TTC549 (cell line): Measurements from ENCODE around the gene FAM131A.

Source experiments
- FAIRE-seq: peaks from 2 replicates; lab custom pipeline; 2012; peaks lifted over from hg19 to GRCh38; lab: Jason Lieb, UNC

The FAM131A gene

GRCh38 chr3:184357248-184358123, 20.1 kb downstream of the FAM131A start:
- FAIRE-seq, result no peak

GRCh38 chr3:184358124-184358767, 20.8 kb downstream of the FAM131A start:
- FAIRE-seq, result no peak

GRCh38 chr3:184358921-184359350, 21.5 kb downstream of the FAM131A start:
- no peak for FAIRE-seq

- FAIRE-seq, result no peak
Measured at GRCh38 chr3:184359610-184360009, 22.2 kb downstream of the FAM131A start.

GRCh38 chr3:184360070-184360928, 22.9 kb downstream of the FAM131A start:
- FAIRE-seq, result no peak

- FAIRE-seq, result no peak
Measured at GRCh38 chr3:184360929-184361531, 23.6 kb downstream of the FAM131A start.

GRCh38 chr3:184361532-184361931, 24.1 kb downstream of the FAM131A start, which contains the start of the genes CLCN2 and POLR2H:
TSS of gene CLCN2 (minus strand) at chr3:184361605. CDS start at chr3:184361479, 126 bp downstream.
TSS of gene POLR2H (plus strand) at chr3:184361710. CDS start at chr3:184363493, 1,783 bp downstream.
- FAIRE-seq, result no peak

- FAIRE-seq, result no peak
Measured at GRCh38 chr3:184361932-184362667, 24.7 kb downstream of the FAM131A start.

- peak; percentile 85 for FAIRE-seq
Measured at GRCh38 chr3:184362668-184363546, 25.5 kb downstream of the FAM131A start.

- no peak for FAIRE-seq
Measured at GRCh38 chr3:184366619-184367289, 29.4 kb downstream of the FAM131A start.

- FAIRE-seq, result no peak
Measured at GRCh38 chr3:184368116-184368515, 30.7 kb downstream of the FAM131A start.

- FAIRE-seq, result no peak
Measured at GRCh38 chr3:184368586-184369183, 31.3 kb downstream of the FAM131A start.

GRCh38 chr3:184371570-184372018, 34.2 kb downstream of the FAM131A start:
- FAIRE-seq, result no peak

- no peak for FAIRE-seq
Measured at GRCh38 chr3:184372296-184372821, 35.0 kb downstream of the FAM131A start.

- FAIRE-seq, result no peak
Measured at GRCh38 chr3:184372911-184373310, 35.5 kb downstream of the FAM131A start.

GRCh38 chr3:184373422-184373821, 36.0 kb downstream of the FAM131A start:
- no peak for FAIRE-seq

GRCh38 chr3:184375747-184376461, 38.5 kb downstream of the FAM131A start:
- no peak for FAIRE-seq

GRCh38 chr3:184377374-184377773, 40.0 kb downstream of the FAM131A start:
- FAIRE-seq, result no peak
